Measurements from ENCODE around the gene SLC9A9.

SLC9A9 gene

GRCh38 chr3:143847787-143848631, at the start of gene SLC9A9:
Gene SLC9A9, minus strand, starts transcription at chr3:143848468. Its CDS starts 146 bp downstream, at chr3:143848322.
- Histone ChIP-seq H3K79me2 (ENCODE audit: low read length) (peaks cover 20% of the 10 kb centered on the region), H3K4me1 (ENCODE audit: low read length) (peaks cover 66% of the 10 kb centered on the region), H3K4me3 (ENCODE audit: low read length) (peak within 1 kb of the TSS; percentile 85), H3K9ac (ENCODE audit: low read length) (peak within 1 kb of the TSS; percentile 77), H4K20me1 (ENCODE audit: insufficient read depth, low read length) (no peaks in the 10 kb centered on the region), H3K9me3 (ENCODE audit: insufficient read depth, low read length) (no peaks in the 10 kb centered on the region), H3K4me2 (ENCODE audit: low read length) (peak within 1 kb of the TSS; percentile 93), H2AFZ (ENCODE audit: low read depth, low read length) (peak within 1 kb of the TSS; percentile 84), H3K27me3 (ENCODE audit: low read depth, low read length) (no peaks in the 10 kb centered on the region), H3K27ac (ENCODE audit: low read length) (peak within 1 kb of the TSS; percentile 95), H3K36me3 (replicated peaks; ENCODE audit: low read depth, low read length) (no peaks in the 10 kb centered on the region)
- TF ChIP-seq CTCF (IDR thresholded peaks at IDR 0.05; ENCODE audit: low read depth, low read length), result no peak
- TF ChIP-seq EZH2phosphoT487 (IDR thresholded peaks at IDR 0.05; ENCODE audit: low read depth), result no peak

GRCh38 chr3:143897576-143898295, 49.5 kb upstream of the SLC9A9 start:
- peaks cover 3% of the 10 kb centered on the region; the same call in 1 of the 2 replicates for H3K27me3 ChIP-seq (ENCODE audit: low read depth, low read length)
- no peak for TF ChIP-seq EZH2phosphoT487 (IDR thresholded peaks at IDR 0.05; ENCODE audit: low read depth)
- no peak for TF ChIP-seq CTCF (IDR thresholded peaks at IDR 0.05; ENCODE audit: low read depth, low read length)
- no peaks in the 10 kb centered on the region for H3K9me3 ChIP-seq (ENCODE audit: insufficient read depth, low read length)
- peaks cover 17% of the 10 kb centered on the region for H3K4me1 ChIP-seq (ENCODE audit: low read length)
- H2AFZ ChIP-seq (ENCODE audit: low read depth, low read length), result no peak overlapping the region
- no peak overlapping the region for H3K4me3 ChIP-seq (ENCODE audit: low read length)
- no peak overlapping the region for H3K27ac ChIP-seq (ENCODE audit: low read length)
- no peak overlapping the region for H3K9ac ChIP-seq (ENCODE audit: low read length)
- H3K36me3 ChIP-seq (replicated peaks; ENCODE audit: low read depth, low read length), result no peaks in the 10 kb centered on the region
- no peak overlapping the region for H3K4me2 ChIP-seq (ENCODE audit: low read length)
- H3K79me2 ChIP-seq (ENCODE audit: low read length), result no peaks in the 10 kb centered on the region
- no peaks in the 10 kb centered on the region for H4K20me1 ChIP-seq (ENCODE audit: insufficient read depth, low read length)

- no peaks in the 10 kb centered on the region for H3K9me3 ChIP-seq (ENCODE audit: insufficient read depth, low read length)
- TF ChIP-seq EZH2phosphoT487 (IDR thresholded peaks at IDR 0.05; ENCODE audit: low read depth) (no peak), CTCF (IDR thresholded peaks at IDR 0.05; ENCODE audit: low read depth, low read length) (no peak)
- no peak overlapping the region for H3K4me3 ChIP-seq (ENCODE audit: low read length)
- no peak overlapping the region for H3K27ac ChIP-seq (ENCODE audit: low read length)
- no peak overlapping the region for H3K9ac ChIP-seq (ENCODE audit: low read length)
- peaks cover 13% of the 10 kb centered on the region for H3K4me1 ChIP-seq (ENCODE audit: low read length)
- H4K20me1 ChIP-seq (ENCODE audit: insufficient read depth, low read length), result no peaks in the 10 kb centered on the region
- no peak overlapping the region for H2AFZ ChIP-seq (ENCODE audit: low read depth, low read length)
- H3K79me2 ChIP-seq (ENCODE audit: low read length), result no peaks in the 10 kb centered on the region
- H3K36me3 ChIP-seq (replicated peaks; ENCODE audit: low read depth, low read length), result no peaks in the 10 kb centered on the region
- peaks cover 3% of the 10 kb centered on the region; the same call in 1 of the 2 replicates for H3K27me3 ChIP-seq (ENCODE audit: low read depth, low read length)
- no peak overlapping the region for H3K4me2 ChIP-seq (ENCODE audit: low read length)
Observed at GRCh38 chr3:143896486-143896885, 48.2 kb upstream of the SLC9A9 start.

- H2AFZ ChIP-seq (ENCODE audit: low read depth, low read length), result no peak overlapping the region
- no peaks in the 10 kb centered on the region for H3K79me2 ChIP-seq (ENCODE audit: low read length)
- H3K9me3 ChIP-seq (ENCODE audit: insufficient read depth, low read length), result no peaks in the 10 kb centered on the region
- H3K27me3 ChIP-seq (ENCODE audit: low read depth, low read length), result peaks cover 3% of the 10 kb centered on the region; the same call in 1 of the 2 replicates
- H3K4me3 ChIP-seq (ENCODE audit: low read length), result 0 out of 2 replicates have a peak overlapping the region, but pooled peaks have one; percentile 25
- no peaks in the 10 kb centered on the region for H3K36me3 ChIP-seq (replicated peaks; ENCODE audit: low read depth, low read length)
- H4K20me1 ChIP-seq (ENCODE audit: insufficient read depth, low read length), result no peaks in the 10 kb centered on the region
- TF ChIP-seq EZH2phosphoT487 (IDR thresholded peaks at IDR 0.05; ENCODE audit: low read depth) (no peak), CTCF (IDR thresholded peaks at IDR 0.05; ENCODE audit: low read depth, low read length) (peak; percentile 57)
- H3K4me1 ChIP-seq (ENCODE audit: low read length), result peaks cover 7% of the 10 kb centered on the region
- H3K27ac ChIP-seq (ENCODE audit: low read length), result no peak overlapping the region
- peak overlapping the region; percentile 37 for H3K4me2 ChIP-seq (ENCODE audit: low read length)
- no peak overlapping the region for H3K9ac ChIP-seq (ENCODE audit: low read length)
Observed at GRCh38 chr3:143895805-143896204, 47.5 kb upstream of the SLC9A9 start.
